GM12878 (cell line): ENCODE data around the gene STK11. TPM values are rescaled to one million over a fixed set of nuclear protein-coding genes. Genes with fewer than 3 reads are reported as not detected.

Experiments
- ATAC-seq: fragments of 200-7000 bp; cut with Tn5 transposase; 3 replicates; pipeline ENCODE4 v1.9.1; 2020; ENCODE audit warnings: mild to moderate bottlenecking, moderate library complexity
- BruUV-seq: library from RNA; stranded (reverse); fragments of 400-500 nt; replicated peaks from 2 replicates; lab custom pipeline; 2021; lab: Mats Ljungman, UMichigan
- CTCF ChIA-PET: fragments of 300-600 bp; sonication (Branson Sonifier 250); formaldehyde crosslinking; extraction: SDS; loops from one replicate; lab custom pipeline; 2021; ENCODE audit warnings: inconsistent platforms; lab: Yijun Ruan, JAX
- POLR2A ChIA-PET: fragments of 350-600 bp; formaldehyde crosslinking; extraction: SDS; loops from one replicate; lab custom pipeline; 2021; ENCODE audit warnings: inconsistent platforms; lab: Charles Lee
- RAD21 ChIA-PET: fragments of 300-600 bp; sonication (Branson Sonifier 250); formaldehyde crosslinking; loops from one replicate; lab custom pipeline; 2023; ENCODE audit warnings: antibody characterized with exemption; ENCODE audit not compliant: unreplicated experiment; lab: Charles Lee
- SMC1A ChIA-PET: fragments of 300-600 bp; sonication (Branson Sonifier 250); formaldehyde crosslinking; loops from one replicate; lab custom pipeline; 2023; ENCODE audit not compliant: unreplicated experiment, uncharacterized antibody; lab: Charles Lee
- DNase-seq: peaks from one replicate; pipeline ENCODE4 v3.0.0-alpha.2; 2011; ENCODE audit warnings: low read depth, low spot score
- FAIRE-seq: peaks from 3 replicates; lab custom pipeline; 2011; peaks lifted over from hg19 to GRCh38; lab: Jason Lieb, UNC
- H2AFZ ChIP-seq: 2 replicates; pipeline ENCODE4 v1.6.0; 2011; ENCODE audit warnings: low read depth, low read length, control low read depth; ENCODE audit not compliant: control insufficient read depth
- H3K27ac ChIP-seq: 2 replicates; pipeline ENCODE4 v1.5.1; 2011; ENCODE audit warnings: control low read depth; ENCODE audit not compliant: control insufficient read depth, insufficient read depth
- H3K27me3 ChIP-seq, 2 experiments: replicated peaks in 1 of 2; 2 replicates each; pipeline versions ENCODE4 v1.6.0 to v1.6.1; 2011; ENCODE audit warnings: low read length in 1 of 2; ENCODE audit not compliant: control insufficient read depth in 2 of 2, insufficient read depth in 2 of 2
- H3K36me3 ChIP-seq, 2 experiments: 2 replicates each; pipeline ENCODE4 v1.5.1; 2011; ENCODE audit warnings: low read length in 1 of 2; ENCODE audit not compliant: control insufficient read depth in 2 of 2, insufficient read depth in 2 of 2
- H3K4me1 ChIP-seq: 2 replicates; pipeline ENCODE4 v1.6.1; 2011; ENCODE audit warnings: mild to moderate bottlenecking, low read length, moderate library complexity, mixed read lengths; ENCODE audit not compliant: control insufficient read depth, insufficient read depth
- H3K4me2 ChIP-seq: 2 replicates; pipeline ENCODE4 v1.6.0; 2011; ENCODE audit warnings: control low read depth; ENCODE audit not compliant: control insufficient read depth, insufficient read depth
- H3K4me3 ChIP-seq: fragments of 200-600 bp; sonication (generic); 2 replicates; pipeline ENCODE4 v1.5.1; 2016
- H3K79me2 ChIP-seq: 2 replicates; pipeline ENCODE4 v1.6.0; 2011; ENCODE audit warnings: low read length; ENCODE audit not compliant: control insufficient read depth, insufficient read depth
- H3K9ac ChIP-seq: 2 replicates; pipeline ENCODE4 v1.8.0; 2011; ENCODE audit warnings: low read length, control low read depth, mixed read lengths; ENCODE audit not compliant: control insufficient read depth, insufficient read depth
- H3K9me3 ChIP-seq: replicated peaks from 3 replicates; pipeline ENCODE4 v1.5.1; 2011; ENCODE audit warnings: mild to moderate bottlenecking, low read length; ENCODE audit not compliant: control insufficient read depth, insufficient read depth
- H4K20me1 ChIP-seq: 2 replicates; pipeline ENCODE4 v1.6.0; 2011; ENCODE audit not compliant: control insufficient read depth, insufficient read depth
- CBFB ChIP-seq: IDR thresholded peaks from 2 replicates; pipeline ENCODE4 v1.6.1; 2016; ENCODE audit warnings: antibody characterized with exemption, low read depth
- HDAC2 ChIP-seq: fragments of 200-600 bp; sonication (generic); IDR thresholded peaks from 2 replicates; pipeline ENCODE4 v1.6.1; 2017
- HDGF ChIP-seq: fragments of 450-650 bp; IDR thresholded peaks from 2 replicates; pipeline ENCODE4 v1.6.1; 2016; ENCODE audit warnings: antibody characterized with exemption
- KDM1A ChIP-seq: fragments of 200-600 bp; sonication (generic); IDR thresholded peaks from 2 replicates; pipeline ENCODE4 v1.6.1; 2016; ENCODE audit warnings: borderline replicate concordance
- MYB ChIP-seq: fragments of 150-350 bp; IDR thresholded peaks from 2 replicates; pipeline ENCODE4 v1.6.1; 2014; ENCODE audit warnings: mild to moderate bottlenecking, low read depth, low read length, borderline replicate concordance
- NR2F1 ChIP-seq: fragments of 450-650 bp; conservative IDR thresholded peaks from 2 replicates; pipeline ENCODE4 v1.6.1; 2017; ENCODE audit warnings: mild to moderate bottlenecking
- PAX8 ChIP-seq: fragments of 450-650 bp; IDR thresholded peaks from 2 replicates; pipeline ENCODE4 v1.6.1; 2017; ENCODE audit warnings: mild to moderate bottlenecking, moderate library complexity
- PML ChIP-seq: IDR thresholded peaks from 2 replicates; pipeline ENCODE4 v1.6.1; 2012; ENCODE audit warnings: low read length, inconsistent platforms
- POLR2AphosphoS5 ChIP-seq: IDR thresholded peaks from 2 replicates; pipeline ENCODE4 v1.6.1; 2011; ENCODE audit warnings: mild to moderate bottlenecking, low read length, inconsistent platforms
- SMC3 ChIP-seq: IDR thresholded peaks from 2 replicates; pipeline ENCODE4 v1.6.1; 2011; ENCODE audit warnings: low read length, improper control_type of control experiment, borderline replicate concordance
- SP1 ChIP-seq: IDR thresholded peaks from one replicate; pipeline ENCODE4 v1.6.1; 2011; ENCODE audit warnings: low read depth, low read length
- SREBF2 ChIP-seq: IDR thresholded peaks from 2 replicates; pipeline ENCODE4 v1.6.1; 2012; ENCODE audit warnings: mild to moderate bottlenecking, low read length
- SUZ12 ChIP-seq: fragments of 200-600 bp; sonication (generic); IDR thresholded peaks from one replicate; pipeline ENCODE4 v1.6.1; 2018; ENCODE audit warnings: antibody characterized with exemption, mild to moderate bottlenecking; ENCODE audit not compliant: unreplicated experiment
- YY1 ChIP-seq: IDR thresholded peaks from 2 replicates; pipeline ENCODE4 v1.6.1; 2011; ENCODE audit warnings: low read depth, mild to moderate bottlenecking, low read length
- ZBTB4 ChIP-seq: fragments of 450-650 bp; formaldehyde crosslinking; IDR thresholded peaks from 2 replicates; pipeline ENCODE4 v1.4.0; 2022; ENCODE audit warnings: mild to moderate bottlenecking, moderate library complexity
- ZNF217 ChIP-seq: fragments of 450-650 bp; IDR thresholded peaks from 2 replicates; pipeline ENCODE4 v1.6.1; 2017; ENCODE audit warnings: antibody characterized with exemption, mild to moderate bottlenecking
- WGBS: methylation state at CpG from one replicate; pipeline ENCODE4 v1.1.6; 2016; ENCODE audit warnings: low lambda C conversion rate; ENCODE audit not compliant: insufficient replicate concordance, insufficient coverage; ENCODE audit errors: missing lambda C conversion rate; 5-methylcytosine and 5-hydroxymethylcytosine counted together
- in situ Hi-C: fragments of 300-500 bp; cut with MboI; formaldehyde crosslinking; loops from 9 replicates; pipeline ENCODE4 v1.14.3; 2018; ENCODE audit warnings: mixed read lengths
- intact Hi-C: fragments of 100-400 bp; cut with micrococcal nuclease; formaldehyde crosslinking; loops from one replicate; pipeline ENCODE4 v1.14.2; 2022; ENCODE audit not compliant: unreplicated experiment
- polyA plus RNA-seq, 11 experiments: library from polyadenylated mRNA; depleted of rRNA in 4 of 11; unstranded in 6 of 11; stranded (reverse) in 5 of 11; fragments of >200 nt; fragmentation: Nextera tagmentation in 4 of 11; fragmentation: Illumina TruSeq in 1 of 11; extraction: Ambion mirVana in 4 of 11; extraction: Trizol in 1 of 11; gene quantifications; 1 replicate in 1 of 11; 2 replicates in 10 of 11; pipeline versions ENCODE4 v1.2.1 to v1.2.3, GENCODE V29; 2011 to 2016; ENCODE audit warnings: inconsistent platforms in 2 of 11, missing spikeins in 2 of 11, low read depth in 1 of 11
- total RNA-seq, 4 experiments: library from RNA; depleted of rRNA in 3 of 4; stranded (reverse); fragments of >200 nt in 3 of 4; fragmentation: Illumina TruSeq in 1 of 4; extraction: Trizol in 1 of 4; gene quantifications; 2 replicates each; pipeline versions ENCODE4 v1.2.1 to v1.2.3, GENCODE V29; 2013 to 2021
- TF ChIP-seq, protein P1 (sequence below): fragments of 450-650 bp; IDR thresholded peaks from 2 replicates; pipeline ENCODE4 v1.6.1; 2017; ENCODE audit warnings: mild to moderate bottlenecking, low read depth, inconsistent platforms; ENCODE audit not compliant: poor library complexity, severe bottlenecking

Gene STK11
- total and polyA plus RNA-seq, 10 of the 15 experiments (the other 5 are each of a cell fraction or from before 2014, with no cell fraction given) = 0.33 to 71.0 (median 23.8) TPM

GRCh38 chr19:1181606-1182005 lies 24.0 kb upstream of the STK11 start:
- Histone ChIP-seq H3K9me3 (no peaks in the 10 kb centered on the region), H3K4me3 (no peak overlapping the region), H3K9ac (no peak overlapping the region), H4K20me1 (no peaks in the 10 kb centered on the region), H2AFZ (no peak overlapping the region), H3K4me2 (no peak overlapping the region), H3K27me3 (no peaks in the 10 kb centered on the region), H3K4me1 (peaks cover 31% of the 10 kb centered on the region), H3K79me2 (no peaks in the 10 kb centered on the region), H3K27ac (no peak overlapping the region), H3K36me3 (no peaks in the 10 kb centered on the region)
- FAIRE-seq (no peak), DNase-seq (no peak), ATAC-seq (no peak)
- ChIA-PET POLR2A (no interaction called here), SMC1A (no interaction called here), CTCF (no interaction called here), RAD21 (interaction anchor here (0.6 kb wide), 2 partner anchors 12 to 68 kb away, joined by 3 to 5 read pairs; no protein-coding TSS in a partner anchor)
- TF ChIP-seq SP1 (no peak), POLR2AphosphoS5 (no peak), ZBTB4 (CRISPR knock-in tag) (no peak), SREBF2 (no peak), PAX8 (no peak), YY1 (no peak), ZNF217 (no peak), CBFB (no peak), HDGF (no peak), NR2F1 (no peak), SUZ12 (no peak), HDAC2 (no peak), MYB (no peak), SMC3 (no peak), PML (no peak), KDM1A (no peak)
- TF ChIP-seq, protein P1, sequence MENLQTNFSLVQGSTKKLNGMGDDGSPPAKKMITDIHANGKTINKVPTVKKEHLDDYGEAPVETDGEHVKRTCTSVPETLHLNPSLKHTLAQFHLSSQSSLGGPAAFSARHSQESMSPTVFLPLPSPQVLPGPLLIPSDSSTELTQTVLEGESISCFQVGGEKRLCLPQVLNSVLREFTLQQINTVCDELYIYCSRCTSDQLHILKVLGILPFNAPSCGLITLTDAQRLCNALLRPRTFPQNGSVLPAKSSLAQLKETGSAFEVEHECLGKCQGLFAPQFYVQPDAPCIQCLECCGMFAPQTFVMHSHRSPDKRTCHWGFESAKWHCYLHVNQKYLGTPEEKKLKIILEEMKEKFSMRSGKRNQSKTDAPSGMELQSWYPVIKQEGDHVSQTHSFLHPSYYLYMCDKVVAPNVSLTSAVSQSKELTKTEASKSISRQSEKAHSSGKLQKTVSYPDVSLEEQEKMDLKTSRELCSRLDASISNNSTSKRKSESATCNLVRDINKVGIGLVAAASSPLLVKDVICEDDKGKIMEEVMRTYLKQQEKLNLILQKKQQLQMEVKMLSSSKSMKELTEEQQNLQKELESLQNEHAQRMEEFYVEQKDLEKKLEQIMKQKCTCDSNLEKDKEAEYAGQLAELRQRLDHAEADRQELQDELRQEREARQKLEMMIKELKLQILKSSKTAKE = no peak
- BruUV-seq = TSS peak; percentile 85
- WGBS = 85% methylated on average over 11 of the region's 11 CpGs
- in situ Hi-C loops (no loop called here), intact Hi-C loops (loop anchor here (5.0 kb wide), 1 partner anchor 79 kb away; the partner anchor contains the start of gene GPX4)
